DND-41 (cell line): ENCODE measurements around the gene RELN.

Experiments
- ATAC-seq: fragments of 200-7000 bp; cut with Tn5 transposase; 3 replicates; pipeline ENCODE4 v1.9.1; 2021; ENCODE audit warnings: low read depth; ENCODE audit not compliant: insufficient read depth
- DNase-seq: peaks from one replicate; pipeline ENCODE4 v3.0.0-alpha.2; 2020
- H2AFZ ChIP-seq: 2 replicates; pipeline ENCODE4 v1.6.0; 2012; ENCODE audit warnings: low read depth, low read length
- H3K27ac ChIP-seq: 2 replicates; pipeline ENCODE4 v1.5.1; 2012; ENCODE audit warnings: low read length, inconsistent platforms
- H3K27me3 ChIP-seq: fragments of 200-600 bp; sonication (generic); 2 replicates; pipeline ENCODE4 v1.6.0; 2012; ENCODE audit warnings: low read length, mild to moderate bottlenecking, inconsistent platforms; ENCODE audit not compliant: insufficient read depth, poor library complexity
- H3K36me3 ChIP-seq: 2 replicates; pipeline ENCODE4 v1.5.1; 2012; ENCODE audit warnings: low read length, inconsistent platforms; ENCODE audit not compliant: insufficient read depth
- H3K4me1 ChIP-seq: 2 replicates; pipeline ENCODE4 v1.5.1; 2012; ENCODE audit warnings: mild to moderate bottlenecking, low read length; ENCODE audit not compliant: insufficient read depth
- H3K4me2 ChIP-seq: 2 replicates; pipeline ENCODE4 v1.6.0; 2012; ENCODE audit warnings: mild to moderate bottlenecking, moderate library complexity, low read length, inconsistent platforms; ENCODE audit not compliant: insufficient read depth
- H3K4me3 ChIP-seq, 2 experiments: fragments of 200-600 bp in 1 of 2; shearing (Covaris generic) in 1 of 2; 2 replicates each; pipeline ENCODE4 v1.5.1; 2012 to 2016; ENCODE audit warnings: inconsistent platforms in 2 of 2, low read length in 2 of 2, mild to moderate bottlenecking in 2 of 2, low read depth in 1 of 2, moderate library complexity in 1 of 2
- H3K79me2 ChIP-seq: 2 replicates; pipeline ENCODE4 v1.6.0; 2012; ENCODE audit warnings: low read length, inconsistent platforms; ENCODE audit not compliant: insufficient read depth
- H3K9ac ChIP-seq: 2 replicates; pipeline ENCODE4 v1.6.0; 2012; ENCODE audit warnings: low read depth, mild to moderate bottlenecking, inconsistent platforms, low read length, moderate library complexity
- H3K9me3 ChIP-seq: 2 replicates; pipeline ENCODE4 v1.5.1; 2012; ENCODE audit warnings: low read length, moderate library complexity, mild to moderate bottlenecking, inconsistent platforms; ENCODE audit not compliant: insufficient read depth, severe bottlenecking
- H4K20me1 ChIP-seq: 2 replicates; pipeline ENCODE4 v1.6.0; 2012; ENCODE audit warnings: low read length; ENCODE audit not compliant: insufficient read depth
- EZH2 ChIP-seq: IDR thresholded peaks from 3 replicates; pipeline ENCODE4 v1.6.1; 2012; ENCODE audit warnings: borderline replicate concordance, low read depth, mild to moderate bottlenecking, moderate library complexity, low read length, inconsistent platforms; ENCODE audit not compliant: severe bottlenecking
- TF ChIP-seq, protein P1 (sequence below): IDR thresholded peaks from 2 replicates; pipeline ENCODE4 v1.5.1; 2012; ENCODE audit warnings: borderline replicate concordance, low read length, moderate library complexity, mild to moderate bottlenecking; ENCODE audit not compliant: poor library complexity, severe bottlenecking; ENCODE audit errors: extremely low read depth

Gene RELN

DNA sequence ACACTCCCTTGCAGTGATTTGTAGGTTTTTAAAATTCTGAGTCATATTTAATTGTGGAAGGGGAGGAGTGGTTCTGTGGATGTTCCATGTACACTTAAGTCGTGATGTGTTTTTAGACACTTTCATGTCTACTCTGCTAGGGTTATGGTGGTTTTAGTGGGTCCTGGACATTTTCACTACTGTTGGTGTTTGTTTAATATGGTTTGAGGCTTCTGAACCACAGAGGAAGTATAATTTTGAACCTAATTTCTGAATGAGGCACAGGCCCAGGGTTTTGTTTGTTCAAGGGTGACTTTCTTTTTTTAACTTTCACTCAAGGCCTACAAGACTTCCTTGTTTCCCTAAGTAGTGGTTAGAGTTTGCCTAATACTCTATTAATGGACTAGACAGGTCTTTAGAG is 556.7 kb downstream of the RELN start:
- Histone ChIP-seq H3K4me3 (no peak overlapping the region), H2AFZ (no peak overlapping the region), H4K20me1 (no peaks in the 10 kb centered on the region), H3K9me3 (no peaks in the 10 kb centered on the region), H3K79me2 (no peaks in the 10 kb centered on the region), H3K4me1 (no peaks in the 10 kb centered on the region), H3K9ac (no peak overlapping the region), H3K27ac (no peak overlapping the region), H3K4me2 (no peak overlapping the region), H3K36me3 (no peaks in the 10 kb centered on the region), H3K27me3 (no peaks in the 10 kb centered on the region)
- ATAC-seq (no peak), DNase-seq (no peak)
- TF ChIP-seq, protein P1, sequence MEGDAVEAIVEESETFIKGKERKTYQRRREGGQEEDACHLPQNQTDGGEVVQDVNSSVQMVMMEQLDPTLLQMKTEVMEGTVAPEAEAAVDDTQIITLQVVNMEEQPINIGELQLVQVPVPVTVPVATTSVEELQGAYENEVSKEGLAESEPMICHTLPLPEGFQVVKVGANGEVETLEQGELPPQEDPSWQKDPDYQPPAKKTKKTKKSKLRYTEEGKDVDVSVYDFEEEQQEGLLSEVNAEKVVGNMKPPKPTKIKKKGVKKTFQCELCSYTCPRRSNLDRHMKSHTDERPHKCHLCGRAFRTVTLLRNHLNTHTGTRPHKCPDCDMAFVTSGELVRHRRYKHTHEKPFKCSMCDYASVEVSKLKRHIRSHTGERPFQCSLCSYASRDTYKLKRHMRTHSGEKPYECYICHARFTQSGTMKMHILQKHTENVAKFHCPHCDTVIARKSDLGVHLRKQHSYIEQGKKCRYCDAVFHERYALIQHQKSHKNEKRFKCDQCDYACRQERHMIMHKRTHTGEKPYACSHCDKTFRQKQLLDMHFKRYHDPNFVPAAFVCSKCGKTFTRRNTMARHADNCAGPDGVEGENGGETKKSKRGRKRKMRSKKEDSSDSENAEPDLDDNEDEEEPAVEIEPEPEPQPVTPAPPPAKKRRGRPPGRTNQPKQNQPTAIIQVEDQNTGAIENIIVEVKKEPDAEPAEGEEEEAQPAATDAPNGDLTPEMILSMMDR, result no peak
- no peak for TF ChIP-seq EZH2

DNA sequence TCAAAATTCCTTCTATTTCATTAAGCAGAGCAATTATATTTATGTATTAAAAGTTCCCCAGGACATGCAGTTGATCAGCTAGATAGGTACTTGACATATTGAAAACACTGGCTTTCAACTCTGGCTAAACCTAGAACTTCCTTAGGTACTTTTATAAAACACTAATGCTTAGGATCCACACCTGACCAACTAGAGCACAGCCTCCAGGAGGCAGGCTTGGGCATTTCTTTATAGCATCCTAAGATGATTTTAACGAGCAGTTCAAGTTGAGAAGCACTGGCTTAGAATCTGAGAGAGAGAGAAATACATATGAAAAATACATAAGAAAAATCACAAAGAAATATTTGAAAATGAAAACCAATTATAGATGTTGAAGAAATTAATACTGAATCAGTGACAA is 564.3 kb downstream of the RELN start:
- H3K36me3 ChIP-seq, result no peaks in the 10 kb centered on the region
- H2AFZ ChIP-seq, result no peak overlapping the region
- DNase-seq, result no peak
- H3K9me3 ChIP-seq, result no peaks in the 10 kb centered on the region
- H3K79me2 ChIP-seq, result no peaks in the 10 kb centered on the region
- peaks cover 8% of the 10 kb centered on the region for H3K27me3 ChIP-seq
- H3K4me1 ChIP-seq, result no peaks in the 10 kb centered on the region
- no peak overlapping the region for H3K4me2 ChIP-seq
- H3K4me3 ChIP-seq, result no peak overlapping the region
- TF ChIP-seq EZH2, result no peak
- TF ChIP-seq, protein P1, result no peak
- no peak overlapping the region for H3K27ac ChIP-seq
- no peak overlapping the region for H3K9ac ChIP-seq
- ATAC-seq, result no peak
- H4K20me1 ChIP-seq, result no peaks in the 10 kb centered on the region

DNA sequence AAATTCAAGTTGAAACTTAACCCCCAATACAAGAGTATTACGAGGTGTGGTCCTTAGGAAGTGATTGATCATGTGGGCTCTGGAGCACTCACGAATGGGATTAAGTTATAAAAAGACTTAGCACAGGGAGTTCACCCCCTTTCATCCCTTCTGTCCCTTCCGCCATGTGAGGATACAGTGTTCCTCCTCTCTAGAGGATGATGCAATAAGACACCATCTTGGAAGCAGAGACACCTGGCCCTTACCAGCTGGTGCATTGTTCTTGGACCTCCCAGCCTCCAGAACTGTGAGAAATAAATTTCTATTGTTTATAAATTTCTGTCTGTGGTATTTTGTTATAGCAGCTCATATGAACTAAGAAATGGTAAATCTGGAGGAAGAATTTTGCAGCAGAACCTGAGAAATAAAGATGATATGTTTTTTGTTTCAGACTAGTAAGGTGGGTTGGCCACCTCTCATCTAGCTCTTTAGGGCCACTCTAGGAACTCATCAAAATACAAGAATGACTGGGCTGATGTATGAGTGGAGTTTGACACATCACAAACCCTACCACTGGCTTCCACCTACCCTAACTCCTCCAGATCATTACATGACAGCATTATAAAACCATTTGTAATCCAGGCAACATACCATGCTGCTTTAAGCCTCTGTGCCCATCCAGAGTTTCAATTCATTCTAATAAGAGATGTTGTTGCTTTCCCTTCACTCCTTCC is 565.8 kb downstream of the RELN start:
- Histone ChIP-seq H3K4me2 (no peak overlapping the region), H3K79me2 (no peaks in the 10 kb centered on the region), H4K20me1 (no peaks in the 10 kb centered on the region), H3K9ac (no peak overlapping the region), H3K27ac (no peak overlapping the region), H3K36me3 (no peaks in the 10 kb centered on the region), H2AFZ (no peak overlapping the region), H3K4me1 (no peaks in the 10 kb centered on the region), H3K27me3 (peaks cover 8% of the 10 kb centered on the region), H3K4me3 (no peak overlapping the region), H3K9me3 (no peaks in the 10 kb centered on the region)
- DNase-seq (no peak), ATAC-seq (no peak)
- TF ChIP-seq, protein P1, result no peak
- TF ChIP-seq EZH2, result no peak
